Osteoblast (primary cell): ENCODE results near the gene CD2. TPM values are rescaled to one million over a fixed set of nuclear protein-coding genes. Genes with fewer than 3 reads are reported as not detected.

Experiments used
- DNase-seq: peaks from one replicate; pipeline ENCODE4 v3.0.0; 2011; ENCODE audit warnings: low spot score, mixed read lengths; ENCODE audit not compliant: insufficient read length; ENCODE audit errors: missing footprints
- H2AFZ ChIP-seq: 2 replicates; pipeline ENCODE4 v1.6.0; 2011; ENCODE audit warnings: mild to moderate bottlenecking, low read length
- H3K27ac ChIP-seq: 2 replicates; pipeline ENCODE4 v1.5.1; 2011; ENCODE audit warnings: mild to moderate bottlenecking, low read depth, low read length, moderate library complexity
- H3K27me3 ChIP-seq: 2 replicates; pipeline ENCODE4 v1.6.0; 2012; ENCODE audit warnings: mild to moderate bottlenecking, control low read depth, inconsistent platforms, low read length, moderate library complexity; ENCODE audit not compliant: insufficient read depth
- H3K36me3 ChIP-seq: 2 replicates; pipeline ENCODE4 v1.5.1; 2011; ENCODE audit warnings: mild to moderate bottlenecking, low read length, control low read depth, moderate library complexity; ENCODE audit not compliant: insufficient read depth
- H3K4me1 ChIP-seq: 2 replicates; pipeline ENCODE4 v1.5.1; 2011; ENCODE audit warnings: mild to moderate bottlenecking, low read length, control low read depth, moderate library complexity; ENCODE audit not compliant: insufficient read depth
- H3K4me2 ChIP-seq: 2 replicates; pipeline ENCODE4 v1.6.0; 2011; ENCODE audit warnings: mild to moderate bottlenecking, low read length; ENCODE audit not compliant: insufficient read depth
- H3K4me3 ChIP-seq: fragments of 200-600 bp; sonication (generic); 3 replicates; pipeline ENCODE4 v1.5.1; 2012; ENCODE audit warnings: mild to moderate bottlenecking, low read length, inconsistent platforms; ENCODE audit not compliant: insufficient read depth
- H3K79me2 ChIP-seq: 2 replicates; pipeline ENCODE4 v1.6.0; 2012; ENCODE audit warnings: mild to moderate bottlenecking, low read length, control low read depth, inconsistent platforms; ENCODE audit not compliant: insufficient read depth
- H3K9me3 ChIP-seq: 2 replicates; pipeline ENCODE4 v1.5.1; 2011; ENCODE audit warnings: low read depth, low read length, control low read depth
- H4K20me1 ChIP-seq: 2 replicates; pipeline ENCODE4 v1.6.0; 2012; ENCODE audit warnings: mild to moderate bottlenecking, low read length, control low read depth; ENCODE audit not compliant: insufficient read depth
- total RNA-seq: library from RNA; depleted of rRNA; stranded (reverse); fragments of >200 nt; gene quantifications from 2 replicates; pipeline ENCODE4 v1.2.3, GENCODE V29; 2012
- TF ChIP-seq, protein P1 (sequence below): IDR thresholded peaks from 2 replicates; pipeline ENCODE4 v1.5.1; 2011; ENCODE audit warnings: mild to moderate bottlenecking, low read depth, low read length, moderate library complexity; ENCODE audit errors: extremely low read depth

Gene CD2
- total RNA-seq, 1 donor: not detected

DNA sequence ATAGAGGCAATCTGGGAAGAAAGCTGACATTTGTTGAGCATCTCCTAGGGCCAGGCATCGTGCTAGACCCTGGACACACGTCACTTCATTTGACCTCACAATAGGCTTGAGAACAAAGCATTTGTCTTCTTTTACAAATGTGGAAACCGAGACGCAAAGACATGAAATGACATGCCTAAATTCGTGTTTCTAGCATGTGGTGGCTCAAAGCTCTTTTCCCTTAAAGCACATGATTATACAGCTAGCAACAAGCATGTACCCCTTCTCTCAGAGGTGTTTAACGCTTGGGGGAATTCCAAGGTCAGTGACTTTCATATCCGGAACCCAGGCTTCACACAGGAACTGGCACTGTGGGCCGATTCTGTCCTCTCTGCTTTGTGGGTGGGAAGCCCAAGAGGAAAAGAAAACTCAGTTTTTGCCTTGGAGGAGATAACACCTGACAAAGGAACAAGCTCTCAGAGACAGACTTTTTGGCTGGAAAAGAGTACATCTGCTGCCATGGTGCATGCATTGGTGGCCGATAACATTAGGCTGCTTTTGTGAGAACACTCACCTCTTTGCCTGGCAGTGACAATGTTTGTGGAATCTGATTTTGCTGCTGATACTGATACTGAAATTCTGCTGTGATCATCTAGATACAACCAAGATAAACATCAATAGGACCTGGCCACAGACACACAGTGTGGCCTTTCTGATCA is 15.4 kb upstream of the CD2 start:
- Histone ChIP-seq H3K9me3 (peaks cover 5% of the 10 kb centered on the region), H3K79me2 (no peaks in the 10 kb centered on the region), H4K20me1 (no peaks in the 10 kb centered on the region), H3K36me3 (no peaks in the 10 kb centered on the region), H3K4me2 (no peak overlapping the region), H3K4me1 (no peaks in the 10 kb centered on the region), H3K27ac (no peak overlapping the region), H3K4me3 (no peak overlapping the region), H2AFZ (no peak overlapping the region), H3K27me3 (no peaks in the 10 kb centered on the region)
- TF ChIP-seq, protein P1, sequence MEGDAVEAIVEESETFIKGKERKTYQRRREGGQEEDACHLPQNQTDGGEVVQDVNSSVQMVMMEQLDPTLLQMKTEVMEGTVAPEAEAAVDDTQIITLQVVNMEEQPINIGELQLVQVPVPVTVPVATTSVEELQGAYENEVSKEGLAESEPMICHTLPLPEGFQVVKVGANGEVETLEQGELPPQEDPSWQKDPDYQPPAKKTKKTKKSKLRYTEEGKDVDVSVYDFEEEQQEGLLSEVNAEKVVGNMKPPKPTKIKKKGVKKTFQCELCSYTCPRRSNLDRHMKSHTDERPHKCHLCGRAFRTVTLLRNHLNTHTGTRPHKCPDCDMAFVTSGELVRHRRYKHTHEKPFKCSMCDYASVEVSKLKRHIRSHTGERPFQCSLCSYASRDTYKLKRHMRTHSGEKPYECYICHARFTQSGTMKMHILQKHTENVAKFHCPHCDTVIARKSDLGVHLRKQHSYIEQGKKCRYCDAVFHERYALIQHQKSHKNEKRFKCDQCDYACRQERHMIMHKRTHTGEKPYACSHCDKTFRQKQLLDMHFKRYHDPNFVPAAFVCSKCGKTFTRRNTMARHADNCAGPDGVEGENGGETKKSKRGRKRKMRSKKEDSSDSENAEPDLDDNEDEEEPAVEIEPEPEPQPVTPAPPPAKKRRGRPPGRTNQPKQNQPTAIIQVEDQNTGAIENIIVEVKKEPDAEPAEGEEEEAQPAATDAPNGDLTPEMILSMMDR: no peak
- no peak for DNase-seq

DNA sequence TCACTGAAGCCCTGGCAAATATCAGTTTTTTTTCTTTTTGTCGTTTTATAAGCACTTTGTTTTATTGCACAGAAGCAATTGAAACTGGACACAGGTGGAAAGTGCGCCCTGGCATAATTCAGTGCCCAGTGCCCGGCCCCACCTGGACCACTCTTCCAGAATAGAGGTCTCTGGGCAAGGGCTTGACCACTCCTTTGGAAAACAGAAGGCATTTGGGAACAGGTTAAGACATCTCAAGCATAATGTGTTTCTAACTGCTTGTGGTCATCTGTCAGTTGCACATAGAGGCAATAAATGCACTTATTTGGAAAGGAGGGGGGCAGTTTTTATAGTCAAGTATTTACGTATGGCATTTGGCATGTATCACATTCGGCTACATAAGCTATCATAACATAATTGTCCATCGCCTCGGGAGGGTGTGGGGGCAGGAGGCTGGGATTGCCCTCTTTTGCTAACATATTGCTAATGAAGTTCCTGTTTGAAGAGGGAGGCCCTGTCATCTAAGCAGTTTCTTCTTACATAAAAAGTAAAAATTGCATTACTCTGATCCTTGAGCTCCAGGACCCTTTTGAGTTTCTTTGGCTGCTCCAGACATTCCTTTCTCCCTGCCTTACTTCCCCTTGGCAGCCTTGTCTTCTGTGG is 14.7 kb upstream of the CD2 start:
- no peak overlapping the region for H3K4me3 ChIP-seq
- H3K36me3 ChIP-seq: no peaks in the 10 kb centered on the region
- H4K20me1 ChIP-seq: no peaks in the 10 kb centered on the region
- H3K9me3 ChIP-seq: peaks cover 8% of the 10 kb centered on the region
- TF ChIP-seq, protein P1: no peak
- DNase-seq: no peak
- H2AFZ ChIP-seq: no peak overlapping the region
- H3K4me2 ChIP-seq: no peak overlapping the region
- H3K27ac ChIP-seq: no peak overlapping the region
- no peaks in the 10 kb centered on the region for H3K27me3 ChIP-seq
- no peaks in the 10 kb centered on the region for H3K79me2 ChIP-seq
- no peaks in the 10 kb centered on the region for H3K4me1 ChIP-seq

DNA sequence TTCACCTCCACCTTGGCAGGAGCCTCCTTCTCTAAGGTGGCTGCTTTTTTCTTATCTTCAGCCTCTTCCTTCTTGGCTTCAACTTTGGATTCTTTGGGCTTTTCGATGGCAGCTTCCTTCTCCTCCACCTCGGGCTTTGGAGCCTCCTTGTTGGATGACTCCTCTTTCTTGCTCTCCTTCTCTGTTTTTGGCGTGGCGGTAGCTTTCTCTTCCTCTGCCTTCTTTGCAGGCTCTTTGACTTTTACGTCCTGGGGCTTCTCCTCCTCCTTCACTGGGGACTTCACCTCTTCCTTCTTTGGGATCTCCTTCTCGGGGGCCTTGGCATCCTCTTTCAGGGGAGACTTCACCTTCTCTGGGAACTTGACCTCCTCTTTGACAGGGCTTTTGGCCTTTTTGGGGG is 13.9 kb upstream of the CD2 start:
- no peak for DNase-seq
- H3K9me3 ChIP-seq: peaks cover 8% of the 10 kb centered on the region
- no peak overlapping the region for H3K4me3 ChIP-seq
- no peaks in the 10 kb centered on the region for H3K36me3 ChIP-seq
- no peaks in the 10 kb centered on the region for H3K79me2 ChIP-seq
- H3K27ac ChIP-seq: no peak overlapping the region
- no peak overlapping the region for H3K4me2 ChIP-seq
- H3K4me1 ChIP-seq: no peaks in the 10 kb centered on the region
- H2AFZ ChIP-seq: no peak overlapping the region
- H3K27me3 ChIP-seq: no peaks in the 10 kb centered on the region
- no peaks in the 10 kb centered on the region for H4K20me1 ChIP-seq
- TF ChIP-seq, protein P1: no peak

DNA sequence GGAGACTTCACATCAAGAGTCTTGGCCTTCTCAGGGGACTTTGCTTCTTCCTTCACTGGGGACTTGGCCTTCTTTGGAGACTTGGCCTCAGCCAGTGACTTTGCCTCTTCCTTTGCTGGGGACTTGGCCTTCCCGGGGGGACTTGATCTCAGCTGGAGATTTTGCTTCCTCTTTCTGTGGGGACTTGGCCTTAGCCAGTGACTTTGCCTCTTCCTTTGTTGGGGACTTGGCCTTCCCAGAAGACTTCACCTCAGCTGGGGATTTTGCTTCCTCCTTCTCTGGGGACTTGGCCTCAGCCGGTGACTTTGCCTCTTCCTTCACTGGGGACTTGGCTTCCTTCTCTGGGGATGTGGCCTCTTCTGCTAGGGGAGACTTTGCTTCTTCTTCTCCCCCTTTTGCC is 13.5 kb upstream of the CD2 start:
- Histone ChIP-seq H3K79me2 (no peaks in the 10 kb centered on the region), H3K36me3 (no peaks in the 10 kb centered on the region), H3K27ac (no peak overlapping the region), H3K4me2 (no peak overlapping the region), H2AFZ (no peak overlapping the region), H3K27me3 (no peaks in the 10 kb centered on the region), H3K4me1 (no peaks in the 10 kb centered on the region), H3K9me3 (peaks cover 8% of the 10 kb centered on the region), H3K4me3 (no peak overlapping the region), H4K20me1 (no peaks in the 10 kb centered on the region)
- TF ChIP-seq, protein P1: no peak
- no peak for DNase-seq
